ENCODE results near the gene OR3A2.
"Not testable (repeated sequence)": the region's sequence is repeated elsewhere in the genome, so short reads cannot be mapped to it uniquely, and the experiment has no call there.

GRCh38 chr17:3293548-3293947 lies 92.6 kb downstream of the OR3A2 start:
- not testable (repeated sequence) for TF ChIP-seq ZNF184 (CRISPR knock-in tag; IDR thresholded peaks at IDR 0.05); SREBF2 (CRISPR knock-in tag; IDR thresholded peaks at IDR 0.05); RBM22 (IDR thresholded peaks at IDR 0.05; ENCODE audit: low read depth, low read length, poor library complexity, severe bottlenecking); EZH2 (IDR thresholded peaks at IDR 0.05; ENCODE audit: borderline replicate concordance, low read depth, low read length); ZNF518B (CRISPR knock-in tag; IDR thresholded peaks at IDR 0.05); ZNF239 (CRISPR knock-in tag; IDR thresholded peaks at IDR 0.05); POLR2A (conservative IDR thresholded peaks at IDR 0.05); SNIP1 (IDR thresholded peaks at IDR 0.05; ENCODE audit: low read depth); PRPF4 (IDR thresholded peaks at IDR 0.05; ENCODE audit: insufficient read depth, low read depth, low read length, poor library complexity, severe bottlenecking)
